Activated CD8-positive, alpha-beta memory T cell treated with anti-CD3 and anti-CD28 coated beads, Interleukin-2, amount 10 ng/mL, durations not matched to agents 7 days and 5 days (primary cell): Measurements from ENCODE around the gene PIK3R5. TPM values are rescaled to one million over a fixed set of nuclear protein-coding genes. Genes with fewer than 3 reads are reported as not detected.

Experiments
- ATAC-seq: fragments of 150-1000 bp; cut with Tn5 transposase; one replicate; pipeline ENCODE4 v1.10.0; 2021; ENCODE audit warnings: moderate library complexity
- CTCF ChIA-PET: fragments of 350-600 bp; sonication (Branson Sonifier 250); formaldehyde crosslinking; loops from one replicate; lab custom pipeline; 2021; ENCODE audit warnings: antibody characterized with exemption; lab: Charles Lee
- DNase-seq: peaks from one replicate; pipeline ENCODE4 v3.0.0-alpha.2; 2020
- H3K27ac Mint-ChIP-seq: one replicate; pipeline ENCODE4 v1.8.0; 2021; ENCODE audit warnings: mild to moderate bottlenecking, mixed read lengths
- H3K27me3 Mint-ChIP-seq: one replicate; pipeline ENCODE4 v1.8.0; 2021; ENCODE audit warnings: mixed read lengths
- H3K36me3 Mint-ChIP-seq: one replicate; pipeline ENCODE4 v1.8.0; 2021; ENCODE audit warnings: mild to moderate bottlenecking, mixed read lengths
- H3K4me1 Mint-ChIP-seq: one replicate; pipeline ENCODE4 v1.8.0; 2021; ENCODE audit warnings: mixed read lengths
- H3K4me3 Mint-ChIP-seq: one replicate; pipeline ENCODE4 v1.8.0; 2021; ENCODE audit warnings: mild to moderate bottlenecking, moderate library complexity, mixed read lengths
- H3K9me3 Mint-ChIP-seq: one replicate; pipeline ENCODE4 v1.8.0; 2022; ENCODE audit warnings: low read depth, mixed read lengths
- total RNA-seq, 2 experiments: library from RNA; stranded (reverse); gene quantifications; one replicate each; pipeline ENCODE4 v1.2.3, GENCODE V29; 2021

Gene PIK3R5
- total RNA-seq, 2 experiments from 2014 or later: 48.9 to 51.2 TPM

DNA sequence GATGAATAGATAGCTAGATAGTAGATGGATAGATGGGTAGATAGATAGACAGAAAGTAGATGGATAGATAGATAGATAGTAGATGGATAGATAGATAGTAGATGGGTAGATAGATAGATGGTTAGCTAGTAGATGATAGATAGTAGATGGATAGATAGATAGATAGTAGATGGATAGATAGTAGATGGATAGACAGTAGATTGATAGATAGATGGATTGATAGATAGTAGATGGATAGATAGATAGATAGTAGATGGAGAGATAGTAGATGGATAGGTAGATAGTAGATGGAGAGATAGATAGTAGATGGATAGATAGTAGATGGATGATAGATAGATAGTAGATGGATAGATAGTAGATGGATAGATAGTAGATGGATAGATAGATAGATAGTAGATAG, 40.4 kb downstream of the PIK3R5 start:
- Mint-ChIP-seq H3K36me3 (peaks cover 53% of the 10 kb centered on the region), H3K27ac (no peak overlapping the region), H3K4me3 (no peak overlapping the region), H3K4me1 (peaks cover 9% of the 10 kb centered on the region), H3K9me3 (peaks cover 23% of the 10 kb centered on the region), H3K27me3 (no peaks in the 10 kb centered on the region)
- DNase-seq (no peak), ATAC-seq (no peak)
- CTCF ChIA-PET: no interaction called here

DNA sequence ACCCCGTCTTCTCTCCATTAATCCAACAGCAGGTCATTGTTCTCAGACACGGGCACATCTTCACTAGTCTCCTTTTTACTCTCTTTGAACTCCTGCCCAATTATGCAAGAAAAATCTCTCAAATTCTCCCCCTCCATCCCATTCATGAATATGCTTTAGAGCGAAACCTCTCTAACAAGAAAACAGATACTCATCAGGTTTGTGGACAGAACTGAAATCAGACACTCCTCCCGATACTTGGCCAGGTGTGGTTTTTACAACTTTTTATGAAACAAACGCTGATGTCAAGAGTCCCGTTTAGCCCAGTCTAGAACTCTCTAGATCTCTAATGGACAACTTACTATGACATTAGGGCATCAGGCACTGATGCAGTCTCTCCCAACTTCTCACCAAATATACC, 40.9 kb downstream of the PIK3R5 start:
- no peak overlapping the region for H3K4me3 Mint-ChIP-seq
- ATAC-seq: no peak

GRCh38 chr17:8923762-8924161, 41.7 kb downstream of the PIK3R5 start:
- Mint-ChIP-seq H3K4me3 (no peak overlapping the region), H3K36me3 (peaks cover 53% of the 10 kb centered on the region), H3K9me3 (peaks cover 14% of the 10 kb centered on the region), H3K27me3 (no peaks in the 10 kb centered on the region), H3K27ac (no peak overlapping the region), H3K4me1 (peaks cover 9% of the 10 kb centered on the region)
- DNase-seq (no peak), ATAC-seq (no peak)
- CTCF ChIA-PET: no interaction called here

More for the DNA sequence above, 40.9 kb downstream of the PIK3R5 start:
- Mint-ChIP-seq H3K36me3 (peaks cover 50% of the 10 kb centered on the region), H3K9me3 (peaks cover 17% of the 10 kb centered on the region), H3K27me3 (no peaks in the 10 kb centered on the region), H3K27ac (no peak overlapping the region), H3K4me1 (peaks cover 9% of the 10 kb centered on the region)
- CTCF ChIA-PET: no interaction called here
- no peak for DNase-seq

GRCh38 chr17:8922928-8923327, 42.6 kb downstream of the PIK3R5 start:
- peaks cover 8% of the 10 kb centered on the region for H3K9me3 Mint-ChIP-seq
- peaks cover 50% of the 10 kb centered on the region for H3K36me3 Mint-ChIP-seq
- CTCF ChIA-PET: interaction anchor here (0.9 kb wide), 1 partner anchor 75 kb away, joined by 5 read pairs; no protein-coding TSS in a partner anchor
- DNase-seq: no peak
- H3K4me1 Mint-ChIP-seq: peaks cover 9% of the 10 kb centered on the region
- H3K27me3 Mint-ChIP-seq: no peaks in the 10 kb centered on the region
- no peak overlapping the region for H3K4me3 Mint-ChIP-seq
- H3K27ac Mint-ChIP-seq: no peak overlapping the region
- ATAC-seq: no peak

GRCh38 chr17:8922451-8922850, 43.1 kb downstream of the PIK3R5 start:
- ATAC-seq (no peak), DNase-seq (no peak)
- CTCF ChIA-PET: interaction anchor here (0.9 kb wide), 1 partner anchor 76 kb away, joined by 5 read pairs; no protein-coding TSS in a partner anchor
- Mint-ChIP-seq H3K4me3 (no peak overlapping the region), H3K27ac (no peak overlapping the region), H3K27me3 (no peaks in the 10 kb centered on the region), H3K36me3 (peaks cover 49% of the 10 kb centered on the region), H3K9me3 (peaks cover 6% of the 10 kb centered on the region), H3K4me1 (peaks cover 9% of the 10 kb centered on the region)

DNA sequence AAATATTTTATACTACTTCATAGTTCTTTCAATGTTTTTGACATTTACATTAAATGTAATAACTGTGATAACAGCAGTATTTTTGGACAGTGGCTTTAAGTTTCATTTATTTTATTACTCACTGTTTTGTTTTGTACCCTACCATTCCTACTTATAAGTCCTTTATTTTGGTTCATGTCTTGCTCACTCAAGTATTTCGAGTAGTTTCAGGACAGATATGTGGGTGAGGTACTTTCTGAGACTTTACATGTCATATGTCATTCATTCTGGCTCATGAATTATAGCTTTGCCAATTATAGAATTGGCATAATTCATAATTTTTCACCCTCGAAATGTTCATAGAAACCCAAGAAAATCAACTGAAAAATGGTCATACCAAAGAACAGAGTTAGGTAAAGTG, 44.4 kb downstream of the PIK3R5 start:
- H3K27me3 Mint-ChIP-seq: no peaks in the 10 kb centered on the region
- DNase-seq (no peak), ATAC-seq (no peak)
- CTCF ChIA-PET: interaction anchor here (0.6 kb wide), 1 partner anchor 423 kb away, joined by 3 read pairs; no protein-coding TSS in a partner anchor
- peaks cover 6% of the 10 kb centered on the region for H3K9me3 Mint-ChIP-seq
- peaks cover 16% of the 10 kb centered on the region for H3K4me1 Mint-ChIP-seq
- H3K4me3 Mint-ChIP-seq: no peak overlapping the region
- no peak overlapping the region for H3K27ac Mint-ChIP-seq
- H3K36me3 Mint-ChIP-seq: peaks cover 48% of the 10 kb centered on the region

- Mint-ChIP-seq H3K4me1 (peaks cover 19% of the 10 kb centered on the region), H3K4me3 (no peak overlapping the region), H3K9me3 (peaks cover 6% of the 10 kb centered on the region), H3K27me3 (no peaks in the 10 kb centered on the region), H3K36me3 (peaks cover 50% of the 10 kb centered on the region), H3K27ac (no peak overlapping the region)
- no peak for ATAC-seq
- CTCF ChIA-PET: no interaction called here
- DNase-seq: no peak
These were observed 46.6 kb downstream of the PIK3R5 start for GRCh38 chr17:8918807-8919465.

- no peaks in the 10 kb centered on the region for H3K27me3 Mint-ChIP-seq
- H3K4me3 Mint-ChIP-seq: no peak overlapping the region
- no peak for ATAC-seq
- no peak for DNase-seq
- CTCF ChIA-PET: interaction anchor here (2.3 kb wide), 1 partner anchor 10 kb away, joined by 4 read pairs; no protein-coding TSS in a partner anchor
- peaks cover 2% of the 10 kb centered on the region for H3K9me3 Mint-ChIP-seq
- no peak overlapping the region for H3K27ac Mint-ChIP-seq
- peaks cover 34% of the 10 kb centered on the region for H3K36me3 Mint-ChIP-seq
- peaks cover 15% of the 10 kb centered on the region for H3K4me1 Mint-ChIP-seq
These were observed 49.0 kb downstream of the PIK3R5 start for GRCh38 chr17:8916466-8916865.

DNA sequence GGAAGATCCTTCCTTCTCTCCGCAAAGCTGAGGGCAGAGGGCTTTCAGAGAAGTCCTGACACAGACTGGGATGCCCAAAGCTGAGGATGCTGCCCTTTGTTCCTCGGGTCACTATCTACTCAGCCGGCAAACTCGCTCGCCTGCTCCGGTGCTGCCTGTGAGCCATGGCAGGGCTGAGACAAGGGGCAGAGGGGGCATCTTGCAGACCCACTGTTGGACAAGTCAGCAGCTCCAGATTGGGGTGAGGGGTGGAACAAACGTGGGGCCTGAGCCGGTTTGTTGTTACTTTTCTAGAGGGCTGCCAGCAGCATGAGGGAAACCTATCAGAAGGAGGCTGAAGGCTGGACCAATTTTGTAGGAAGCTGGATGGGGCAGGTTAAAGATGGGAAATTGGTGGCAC, 51.0 kb downstream of the PIK3R5 start:
- ATAC-seq (no peak), DNase-seq (no peak)
- no peaks in the 10 kb centered on the region for H3K27me3 Mint-ChIP-seq
- peaks cover 12% of the 10 kb centered on the region for H3K4me1 Mint-ChIP-seq
- peaks cover 29% of the 10 kb centered on the region for H3K36me3 Mint-ChIP-seq
- peaks cover 2% of the 10 kb centered on the region for H3K9me3 Mint-ChIP-seq
- CTCF ChIA-PET: no interaction called here
- no peak overlapping the region for H3K27ac Mint-ChIP-seq
- H3K4me3 Mint-ChIP-seq: no peak overlapping the region

- Mint-ChIP-seq H3K27ac (no peak overlapping the region), H3K9me3 (peaks cover under 1% of the 10 kb centered on the region), H3K36me3 (peaks cover 27% of the 10 kb centered on the region), H3K4me3 (no peak overlapping the region), H3K27me3 (no peaks in the 10 kb centered on the region), H3K4me1 (peaks cover 12% of the 10 kb centered on the region)
- ATAC-seq (no peak), DNase-seq (no peak)
- CTCF ChIA-PET: no interaction called here
These were observed 51.6 kb downstream of the PIK3R5 start for GRCh38 chr17:8913879-8914278.

- Mint-ChIP-seq H3K4me1 (peaks cover 10% of the 10 kb centered on the region), H3K27ac (no peak overlapping the region), H3K9me3 (no peaks in the 10 kb centered on the region), H3K4me3 (no peak overlapping the region), H3K27me3 (no peaks in the 10 kb centered on the region), H3K36me3 (peaks cover 29% of the 10 kb centered on the region)
- ATAC-seq (no peak), DNase-seq (no peak)
- CTCF ChIA-PET: no interaction called here
These were observed 52.4 kb downstream of the PIK3R5 start for GRCh38 chr17:8913091-8913490.

DNA sequence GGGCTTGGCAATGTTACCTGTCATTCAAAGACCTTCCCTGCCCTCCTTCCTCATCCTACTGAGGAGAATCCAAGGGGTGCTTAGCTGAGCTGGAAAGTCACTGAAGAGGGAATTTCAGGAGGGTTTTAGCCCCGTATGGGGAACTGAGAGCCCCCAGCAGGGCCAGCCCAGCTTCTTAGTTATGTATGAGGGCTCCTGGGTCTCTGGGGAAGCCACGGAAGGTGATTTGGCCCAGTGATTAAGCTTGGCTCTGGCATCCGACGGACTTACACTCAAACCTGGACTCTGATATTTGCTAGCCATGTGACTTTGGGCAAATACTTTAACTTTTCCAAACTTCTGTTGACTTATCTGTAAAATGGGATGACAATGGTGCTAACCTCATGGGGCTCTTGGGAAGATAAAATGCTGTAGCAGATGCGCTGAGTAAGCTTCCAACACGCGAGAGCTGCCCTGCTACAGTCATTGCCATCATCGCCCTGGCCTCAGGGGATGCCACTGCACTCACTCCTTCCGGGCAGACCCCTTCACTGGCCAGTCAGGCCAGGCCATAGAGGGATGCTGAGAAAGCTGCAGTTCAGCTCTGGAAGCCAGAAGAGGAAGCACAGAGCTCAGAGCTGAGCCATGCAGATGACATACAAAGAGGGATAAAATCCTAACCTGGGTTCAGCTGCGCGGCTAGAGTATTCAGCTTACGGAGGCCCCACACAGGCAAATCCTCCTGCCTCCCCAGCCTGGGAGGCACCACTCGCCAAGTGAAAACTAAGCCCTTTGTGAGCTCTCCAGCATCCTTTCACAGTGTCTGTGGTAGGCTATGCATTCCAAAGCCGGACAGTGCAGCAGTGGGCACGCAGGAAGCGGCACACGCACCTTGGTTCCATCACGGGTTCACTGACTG, 53.2 kb downstream of the PIK3R5 start:
- CTCF ChIA-PET: interaction anchor here (2.6 kb wide), 1 partner anchor 12 kb away, joined by 10 read pairs; no protein-coding TSS in a partner anchor
- Mint-ChIP-seq H3K27ac (no peak overlapping the region), H3K4me3 (no peak overlapping the region), H3K4me1 (peaks cover 10% of the 10 kb centered on the region), H3K9me3 (no peaks in the 10 kb centered on the region), H3K36me3 (peaks cover 31% of the 10 kb centered on the region), H3K27me3 (no peaks in the 10 kb centered on the region)
- DNase-seq: no peak
- no peak for ATAC-seq

GRCh38 chr17:8910969-8911604, 54.4 kb downstream of the PIK3R5 start:
- Mint-ChIP-seq H3K27me3 (no peaks in the 10 kb centered on the region), H3K4me1 (peaks cover 2% of the 10 kb centered on the region), H3K27ac (no peak overlapping the region), H3K9me3 (no peaks in the 10 kb centered on the region), H3K4me3 (no peak overlapping the region), H3K36me3 (peaks cover 26% of the 10 kb centered on the region)
- ATAC-seq: no peak
- CTCF ChIA-PET: interaction anchor here (2.6 kb wide), 1 partner anchor 11 kb away, joined by 10 read pairs; no protein-coding TSS in a partner anchor
- DNase-seq: no peak
